Activated CD4-positive, alpha-beta memory T cell treated with anti-CD3 and anti-CD28 coated beads, Interleukin-2, amount 10 ng/mL, durations not matched to agents 7 days and 5 days (primary cell): ENCODE measurements around the gene ERLEC1. TPM values are rescaled to one million over a fixed set of nuclear protein-coding genes. Genes with fewer than 3 reads are reported as not detected.
"Not testable (repeated sequence)": the region's sequence is repeated elsewhere in the genome, so short reads cannot be mapped to it uniquely, and the experiment has no call there.

ENCODE experiments used
- CTCF ChIA-PET: fragments of 350-600 bp; sonication (Branson Sonifier 250); formaldehyde crosslinking; loops from one replicate; lab custom pipeline; 2021; ENCODE audit warnings: antibody characterized with exemption, inconsistent platforms; lab: Charles Lee
- POLR2A ChIA-PET: fragments of 350-600 bp; sonication (Branson Sonifier 250); formaldehyde crosslinking; loops from one replicate; lab custom pipeline; 2021; ENCODE audit warnings: antibody characterized with exemption; lab: Charles Lee
- DNase-seq: peaks from one replicate; pipeline ENCODE4 v3.0.0-alpha.2; 2020
- H3K27ac Mint-ChIP-seq: one replicate; pipeline ENCODE4 v1.8.0; 2021; ENCODE audit warnings: mild to moderate bottlenecking, mixed read lengths
- H3K27me3 Mint-ChIP-seq: one replicate; pipeline ENCODE4 v1.8.0; 2021; ENCODE audit warnings: mixed read lengths
- H3K36me3 Mint-ChIP-seq: one replicate; pipeline ENCODE4 v1.8.0; 2021; ENCODE audit warnings: low read depth, mixed read lengths
- H3K4me1 Mint-ChIP-seq: one replicate; pipeline ENCODE4 v1.8.0; 2021; ENCODE audit warnings: mixed read lengths
- H3K4me3 Mint-ChIP-seq: one replicate; pipeline ENCODE4 v1.8.0; 2021; ENCODE audit warnings: mild to moderate bottlenecking, mixed read lengths
- H3K9me3 Mint-ChIP-seq: one replicate; pipeline ENCODE4 v1.8.0; 2021; ENCODE audit warnings: mixed read lengths
- total RNA-seq, 2 experiments: library from RNA; stranded (reverse); gene quantifications; one replicate each; pipeline ENCODE4 v1.2.3, GENCODE V29; 2021

Gene ERLEC1
- total RNA-seq, 2 experiments from 2014 or later, result 32.6 to 33.3 TPM

DNA sequence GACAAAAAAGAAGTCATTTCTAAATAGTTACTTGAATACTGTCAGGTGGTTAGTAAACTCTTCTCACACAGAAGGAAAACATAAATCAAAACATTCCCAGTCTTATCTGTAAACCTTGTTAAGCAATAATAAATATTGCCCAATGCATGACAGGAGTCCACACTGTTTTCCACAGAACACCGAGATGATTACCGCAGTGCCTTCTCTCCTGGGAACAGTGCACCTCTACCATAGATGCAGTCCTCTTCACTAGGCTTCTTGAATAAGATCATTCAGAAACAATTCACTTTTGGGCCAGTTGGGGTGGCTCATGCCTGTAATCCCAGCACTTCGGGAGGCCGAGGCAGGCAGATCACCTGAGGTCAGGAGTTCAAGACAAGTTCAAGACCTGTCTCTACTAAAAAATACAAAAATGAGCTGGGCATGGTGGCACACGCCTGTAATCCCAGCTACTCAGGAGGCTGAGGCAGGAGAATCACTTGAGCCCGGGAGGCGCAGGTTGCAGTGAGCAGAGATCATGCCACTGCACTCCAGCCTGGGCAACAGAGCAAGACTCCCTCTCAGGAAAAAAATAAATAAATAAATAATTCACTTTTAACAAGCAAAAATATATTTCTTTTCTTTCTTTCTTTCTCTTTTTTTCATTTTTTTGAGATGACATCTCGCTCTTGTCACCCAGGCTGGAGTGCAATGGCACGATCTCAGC is 64.4 kb downstream of the ERLEC1 start:
- H3K27ac Mint-ChIP-seq, H3K27me3 Mint-ChIP-seq, H3K9me3 Mint-ChIP-seq, H3K4me3 Mint-ChIP-seq, DNase-seq, CTCF ChIA-PET, H3K4me1 Mint-ChIP-seq, POLR2A ChIA-PET: not testable (repeated sequence)
- peaks cover 19% of the 10 kb centered on the region for H3K36me3 Mint-ChIP-seq

GRCh38 chr2:53852532-53852931 is 65.7 kb downstream of the ERLEC1 start:
- CTCF ChIA-PET, result interaction anchor here (1.5 kb wide), 1 partner anchor 10 kb away, joined by 4 read pairs; no protein-coding TSS in a partner anchor
- POLR2A ChIA-PET, result no interaction called here
- H3K27me3 Mint-ChIP-seq, result no peaks in the 10 kb centered on the region

DNA sequence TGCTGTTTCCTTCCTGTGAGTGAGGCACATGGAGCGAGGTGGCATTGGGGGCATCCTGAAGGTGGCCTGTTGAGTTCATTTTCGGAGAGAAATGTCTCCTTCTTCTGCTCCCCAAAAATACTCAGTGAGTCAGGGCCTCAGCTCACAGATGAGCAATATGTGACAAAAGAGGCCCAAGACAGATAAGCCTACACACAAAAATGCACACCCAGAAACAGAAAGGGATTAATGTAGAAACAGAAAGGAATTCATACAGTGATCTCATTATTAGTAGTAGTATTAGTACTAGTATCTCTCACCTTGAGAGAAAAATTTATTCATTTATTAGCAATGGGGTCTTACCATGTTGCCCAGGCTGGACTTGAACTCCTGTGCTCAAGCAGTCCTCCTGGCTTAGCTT is 67.8 kb downstream of the ERLEC1 start:
- H3K4me1 Mint-ChIP-seq, result peaks cover 3% of the 10 kb centered on the region

More at GRCh38 chr2:53852532-53852931, 65.7 kb downstream of the ERLEC1 start:
- peaks cover 22% of the 10 kb centered on the region for H3K36me3 Mint-ChIP-seq
- no peak overlapping the region for H3K4me3 Mint-ChIP-seq
- H3K27ac Mint-ChIP-seq, result no peak overlapping the region
- no peaks in the 10 kb centered on the region for H3K9me3 Mint-ChIP-seq
- H3K4me1 Mint-ChIP-seq, result peaks cover 3% of the 10 kb centered on the region
- DNase-seq, result no peak

DNA sequence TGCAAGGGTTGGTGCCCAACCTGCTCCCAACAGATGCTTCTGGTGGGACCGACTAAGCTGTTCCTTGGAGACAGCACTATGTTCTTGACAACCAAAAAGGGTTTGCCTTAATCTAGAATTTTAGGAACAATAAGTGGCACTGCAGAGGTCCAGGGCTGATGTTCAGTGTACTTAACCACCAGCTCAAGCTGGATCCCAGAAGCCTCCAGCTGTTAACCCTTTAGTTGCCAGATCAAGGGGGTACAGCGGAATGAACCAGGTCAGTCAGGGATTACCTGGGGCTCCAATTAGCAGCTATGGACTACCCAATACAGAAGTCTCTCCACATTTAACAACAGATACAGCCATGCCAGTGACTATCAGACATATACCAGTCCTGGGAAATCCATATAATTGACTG is 69.4 kb downstream of the ERLEC1 start:
- ChIA-PET POLR2A (no interaction called here), CTCF (no interaction called here)
- Mint-ChIP-seq H3K9me3 (no peaks in the 10 kb centered on the region), H3K36me3 (peaks cover 26% of the 10 kb centered on the region), H3K27me3 (no peaks in the 10 kb centered on the region), H3K27ac (no peak overlapping the region), H3K4me3 (no peak overlapping the region), H3K4me1 (peaks cover 3% of the 10 kb centered on the region)
- DNase-seq, result no peak

More for the DNA sequence above, 67.8 kb downstream of the ERLEC1 start:
- Mint-ChIP-seq H3K9me3 (no peaks in the 10 kb centered on the region), H3K36me3 (peaks cover 26% of the 10 kb centered on the region), H3K27me3 (no peaks in the 10 kb centered on the region), H3K4me3 (no peak overlapping the region), H3K27ac (no peak overlapping the region)
- POLR2A ChIA-PET, result no interaction called here
- CTCF ChIA-PET, result no interaction called here
- no peak for DNase-seq

GRCh38 chr2:53859206-53860181 is 72.7 kb downstream of the ERLEC1 start, which contains the start of gene GPR75:
GPR75 (minus strand) TSS chr2:53859967; CDS start chr2:53854756, 5,211 bp downstream.
- POLR2A ChIA-PET, result no interaction called here
- Mint-ChIP-seq H3K9me3 (no peaks in the 10 kb centered on the region), H3K36me3 (peaks cover 12% of the 10 kb centered on the region), H3K4me3 (no peak within 1 kb of the TSS), H3K27ac (no peak within 1 kb of the TSS), H3K27me3 (no peaks in the 10 kb centered on the region), H3K4me1 (no peaks in the 10 kb centered on the region)
- CTCF ChIA-PET, result no interaction called here
- no peak for DNase-seq

DNA sequence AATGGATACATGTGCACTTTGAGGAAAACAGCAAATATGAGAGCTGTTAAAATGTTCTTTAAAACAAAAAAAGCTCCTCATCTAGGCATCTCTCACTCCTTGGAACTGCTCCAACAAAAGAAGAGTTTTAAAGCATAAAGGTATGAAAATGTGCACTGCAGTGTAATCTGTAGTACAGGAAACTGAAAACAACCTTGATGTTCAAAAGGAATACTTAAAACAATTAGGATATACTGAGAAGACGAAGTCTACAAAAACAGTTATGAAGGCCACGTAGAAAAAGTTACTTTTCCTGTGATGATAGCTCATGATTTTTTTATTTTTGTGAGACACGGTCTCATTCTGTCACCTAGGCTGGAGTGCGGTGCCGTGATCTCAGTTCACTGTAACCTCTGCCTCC is 75.0 kb downstream of the ERLEC1 start:
- POLR2A ChIA-PET, result no interaction called here
- Mint-ChIP-seq H3K27me3 (no peaks in the 10 kb centered on the region), H3K4me3 (no peak overlapping the region), H3K4me1 (no peaks in the 10 kb centered on the region), H3K27ac (no peak overlapping the region), H3K36me3 (peaks cover 28% of the 10 kb centered on the region), H3K9me3 (no peaks in the 10 kb centered on the region)
- CTCF ChIA-PET, result no interaction called here
- DNase-seq, result no peak

- no peak overlapping the region for H3K27ac Mint-ChIP-seq
- no peak for DNase-seq
- ChIA-PET CTCF (no interaction called here), POLR2A (no interaction called here)
- peaks cover 34% of the 10 kb centered on the region for H3K36me3 Mint-ChIP-seq
- no peaks in the 10 kb centered on the region for H3K9me3 Mint-ChIP-seq
- H3K4me3 Mint-ChIP-seq, result no peak overlapping the region
- H3K27me3 Mint-ChIP-seq, result no peaks in the 10 kb centered on the region
- H3K4me1 Mint-ChIP-seq, result no peaks in the 10 kb centered on the region
Observed at GRCh38 chr2:53863538-53864227, 76.8 kb downstream of the ERLEC1 start.

DNA sequence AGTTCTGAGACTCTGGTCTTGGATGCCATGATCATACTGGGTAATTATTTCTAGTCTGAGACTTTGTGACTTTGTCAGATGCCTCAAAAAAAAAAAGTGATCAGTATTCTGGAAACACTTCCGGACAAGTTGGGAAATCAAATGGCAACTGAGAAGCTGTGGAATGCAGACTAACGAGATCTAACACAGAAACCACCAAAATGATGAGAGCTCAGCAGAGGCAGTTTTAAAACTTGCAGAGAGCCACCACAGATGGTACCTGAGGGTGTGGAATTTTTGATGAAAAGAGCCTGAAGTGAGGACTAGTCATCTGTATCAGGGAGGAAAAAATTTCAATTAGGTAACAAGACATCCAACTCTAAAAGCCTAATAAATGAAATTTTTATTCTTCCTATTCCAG is 78.4 kb downstream of the ERLEC1 start:
- ChIA-PET CTCF (no interaction called here), POLR2A (no interaction called here)
- no peaks in the 10 kb centered on the region for H3K9me3 Mint-ChIP-seq
- no peaks in the 10 kb centered on the region for H3K4me1 Mint-ChIP-seq
- no peak overlapping the region for H3K4me3 Mint-ChIP-seq
- no peaks in the 10 kb centered on the region for H3K27me3 Mint-ChIP-seq
- H3K36me3 Mint-ChIP-seq, result peaks cover 33% of the 10 kb centered on the region
- no peak for DNase-seq
- H3K27ac Mint-ChIP-seq, result no peak overlapping the region

- no peaks in the 10 kb centered on the region for H3K9me3 Mint-ChIP-seq
- DNase-seq, result no peak
- ChIA-PET POLR2A (no interaction called here), CTCF (no interaction called here)
- peaks cover 33% of the 10 kb centered on the region for H3K36me3 Mint-ChIP-seq
- H3K4me1 Mint-ChIP-seq, result no peaks in the 10 kb centered on the region
- no peak overlapping the region for H3K4me3 Mint-ChIP-seq
- H3K27me3 Mint-ChIP-seq, result no peaks in the 10 kb centered on the region
- no peak overlapping the region for H3K27ac Mint-ChIP-seq
Observed at GRCh38 chr2:53865962-53866361, 79.1 kb downstream of the ERLEC1 start.

- ChIA-PET POLR2A (no interaction called here), CTCF (interaction anchor here (0.6 to 0.7 kb wide), 3 partner anchors 15 to 182 kb away, joined by 4 to 6 read pairs (median 5); no protein-coding TSS in a partner anchor)
- no peak overlapping the region for H3K27ac Mint-ChIP-seq
- no peaks in the 10 kb centered on the region for H3K9me3 Mint-ChIP-seq
- H3K4me3 Mint-ChIP-seq, result no peak overlapping the region
- H3K4me1 Mint-ChIP-seq, result no peaks in the 10 kb centered on the region
- H3K27me3 Mint-ChIP-seq, result no peaks in the 10 kb centered on the region
- peaks cover 33% of the 10 kb centered on the region for H3K36me3 Mint-ChIP-seq
- no peak for DNase-seq
Observed at GRCh38 chr2:53867169-53867568, 80.3 kb downstream of the ERLEC1 start.

- H3K9me3 Mint-ChIP-seq, result no peaks in the 10 kb centered on the region
- POLR2A ChIA-PET, result no interaction called here
- H3K4me1 Mint-ChIP-seq, result no peaks in the 10 kb centered on the region
- no peak overlapping the region for H3K27ac Mint-ChIP-seq
- H3K27me3 Mint-ChIP-seq, result no peaks in the 10 kb centered on the region
- H3K36me3 Mint-ChIP-seq, result peaks cover 33% of the 10 kb centered on the region
- CTCF ChIA-PET, result interaction anchor here (0.6 kb wide), 1 partner anchor 181 kb away, joined by 5 read pairs; no protein-coding TSS in a partner anchor
- DNase-seq, result no peak
- no peak overlapping the region for H3K4me3 Mint-ChIP-seq
Observed at GRCh38 chr2:53867773-53868172, 80.9 kb downstream of the ERLEC1 start.
